NCI-H1436 treated with DMSO at 0.1 percent for 48 hours (cell line): ENCODE data around the gene RRM1.
"Not testable (repeated sequence)": the region's sequence is repeated elsewhere in the genome, so short reads cannot be mapped to it uniquely, and the experiment has no call there.

ENCODE experiments used
- DNase-seq: peaks from one replicate; lab custom pipeline; 2025; lab: John Stamatoyannopoulos, UW

Gene RRM1

DNA sequence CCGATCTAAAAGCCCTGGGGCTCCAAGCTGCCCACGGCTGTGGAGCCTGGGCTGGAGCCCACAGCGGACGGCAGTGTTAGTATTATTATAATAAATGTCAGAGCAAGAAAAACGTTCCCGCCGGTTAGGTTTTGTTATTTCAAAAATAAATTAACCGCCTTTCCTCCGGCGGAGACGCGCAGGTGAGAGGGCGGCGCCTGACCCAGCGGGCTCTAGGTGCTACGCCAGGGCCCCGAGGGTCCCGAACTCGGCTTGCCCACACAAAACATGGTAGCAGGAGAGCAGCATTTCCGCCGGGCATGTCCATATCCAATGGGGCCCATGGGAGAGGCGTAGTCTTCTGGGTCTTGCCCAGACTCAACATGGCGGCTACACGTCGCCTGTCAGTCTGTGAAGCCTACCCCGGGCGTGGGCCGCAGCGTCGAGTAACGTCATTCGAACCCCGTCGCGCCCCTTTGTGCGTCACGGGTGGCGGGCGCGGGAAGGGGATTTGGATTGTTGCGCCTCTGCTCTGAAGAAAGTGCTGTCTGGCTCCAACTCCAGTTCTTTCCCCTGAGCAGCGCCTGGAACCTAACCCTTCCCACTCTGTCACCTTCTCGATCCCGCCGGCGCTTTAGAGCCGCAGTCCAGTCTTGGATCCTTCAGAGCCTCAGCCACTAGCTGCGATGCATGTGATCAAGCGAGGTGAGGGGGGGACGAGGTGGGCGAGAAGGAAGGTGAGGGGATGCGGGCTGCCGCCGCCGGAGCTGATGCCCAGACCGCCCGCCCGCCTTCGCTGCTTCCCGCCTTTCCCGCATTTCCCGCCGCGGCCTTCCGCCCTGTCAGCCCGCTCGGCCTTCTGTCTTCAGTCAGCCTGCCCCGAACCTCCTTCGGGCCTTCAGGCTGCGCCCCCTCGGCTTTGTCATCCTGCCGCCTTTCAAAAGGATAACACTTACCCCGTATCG, at the start of gene RRM1:
TSS of gene RRM1 (plus strand) at position 452 of the 944 bp plus-strand sequence. CDS start at position 666, 214 bp downstream.
- peak; percentile 90 for DNase-seq

DNA sequence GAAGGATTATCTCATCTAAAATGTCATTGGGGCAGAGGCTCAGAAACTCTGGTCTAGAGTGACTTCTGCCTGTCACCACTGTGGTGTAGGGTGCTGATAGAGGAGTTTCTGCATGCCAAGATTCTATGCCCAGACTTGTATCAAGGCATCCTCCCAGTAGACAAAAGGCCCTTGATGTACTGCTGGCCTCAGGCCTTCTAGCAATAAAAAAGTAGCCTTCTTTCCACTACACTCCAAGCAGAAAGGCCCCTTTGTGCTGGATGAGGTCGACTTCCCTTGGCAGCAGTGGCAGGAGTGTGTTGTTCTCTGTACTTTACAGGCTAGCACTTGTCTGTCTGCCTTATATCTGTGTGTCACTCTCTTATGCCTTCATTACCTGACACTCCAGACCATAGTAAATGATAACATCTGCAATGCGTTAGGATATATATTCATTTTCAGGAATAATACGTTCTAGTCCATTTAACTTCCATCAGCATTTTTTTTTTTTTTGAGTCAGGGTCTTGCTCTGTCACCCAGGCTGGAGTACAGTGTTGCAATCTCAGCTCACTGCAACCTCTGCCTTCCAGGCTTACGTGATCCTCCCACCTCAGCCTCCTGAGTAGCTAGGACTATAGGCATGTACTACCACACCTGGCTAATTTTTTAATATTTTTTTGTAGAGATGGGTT, 49.5 kb upstream of the RRM1 start:
- no peak for DNase-seq

DNA sequence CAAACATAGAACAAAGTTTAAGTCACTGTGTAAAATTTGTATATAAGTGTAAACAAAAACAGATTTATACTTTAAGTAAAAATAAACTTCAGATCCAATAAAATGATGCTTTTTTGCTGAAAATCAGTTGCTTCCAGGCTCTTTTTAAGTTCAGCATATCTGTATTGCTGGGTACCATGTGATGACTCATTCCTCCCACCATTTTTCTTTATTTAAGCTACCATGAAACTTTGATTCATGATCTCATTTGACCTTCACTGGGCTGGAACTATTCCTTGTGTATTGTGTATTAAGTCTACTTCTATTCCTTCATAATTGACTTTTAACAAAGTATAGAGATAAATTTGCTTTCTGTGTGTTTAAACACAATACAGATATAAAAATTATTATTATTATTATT, 46.3 kb upstream of the RRM1 start:
- no peak for DNase-seq

DNA sequence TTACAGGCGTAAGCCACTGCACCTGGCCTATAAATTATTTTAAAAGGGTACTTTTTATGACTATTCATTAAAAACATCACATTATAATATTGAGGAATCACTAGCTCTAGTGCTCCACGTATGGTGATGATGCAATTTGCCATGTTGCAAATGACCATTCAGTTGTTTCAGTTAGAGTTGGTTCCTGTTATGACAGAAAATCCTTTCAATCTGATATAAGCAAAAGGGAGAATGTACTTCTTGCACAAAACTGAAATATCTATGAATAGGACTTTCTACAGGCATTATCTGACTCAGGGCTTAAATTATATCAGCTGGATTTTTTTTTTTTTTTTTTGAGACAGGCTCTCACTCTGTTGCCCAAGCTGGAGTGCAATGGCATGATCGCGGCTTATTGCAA, 45.6 kb upstream of the RRM1 start:
- DNase-seq, result no peak

DNA sequence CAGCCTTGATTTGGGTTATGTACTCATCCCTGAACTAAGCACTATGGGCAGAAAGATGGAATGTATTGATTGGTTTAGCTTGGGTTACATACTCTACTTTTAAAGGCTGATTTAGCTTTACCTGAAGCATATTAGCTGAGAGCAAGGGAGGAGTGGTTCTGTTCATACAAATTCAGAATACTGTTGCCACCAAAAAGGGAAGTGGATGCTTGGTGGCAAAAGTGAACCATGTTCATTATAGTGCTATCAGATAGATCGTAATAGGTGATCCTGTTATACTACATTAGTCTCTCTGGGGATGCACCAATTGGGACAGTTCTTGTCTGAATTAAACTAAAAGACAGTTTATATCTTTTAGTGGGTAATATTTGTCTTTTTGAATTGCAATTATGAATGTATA, 44.5 kb upstream of the RRM1 start:
- no peak for DNase-seq

DNA sequence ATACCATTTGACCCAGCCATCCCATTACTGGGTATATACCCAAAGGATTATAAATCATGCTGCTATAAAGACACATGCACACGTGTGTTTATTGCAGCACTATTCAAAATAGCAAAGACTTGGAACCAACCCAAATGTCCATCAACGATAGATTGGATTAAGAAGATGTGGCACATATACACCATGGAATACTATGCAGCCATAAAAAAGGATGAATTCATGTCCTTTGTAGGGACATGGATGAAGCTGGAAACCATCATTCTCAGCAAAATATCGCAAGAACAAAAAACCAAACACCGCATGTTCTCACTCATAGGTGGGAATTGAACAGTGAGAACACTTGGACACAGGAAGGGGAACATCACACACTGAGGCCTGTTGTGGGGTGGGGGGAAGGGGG, 41.4 kb upstream of the RRM1 start:
- DNase-seq, result not testable (repeated sequence)

DNA sequence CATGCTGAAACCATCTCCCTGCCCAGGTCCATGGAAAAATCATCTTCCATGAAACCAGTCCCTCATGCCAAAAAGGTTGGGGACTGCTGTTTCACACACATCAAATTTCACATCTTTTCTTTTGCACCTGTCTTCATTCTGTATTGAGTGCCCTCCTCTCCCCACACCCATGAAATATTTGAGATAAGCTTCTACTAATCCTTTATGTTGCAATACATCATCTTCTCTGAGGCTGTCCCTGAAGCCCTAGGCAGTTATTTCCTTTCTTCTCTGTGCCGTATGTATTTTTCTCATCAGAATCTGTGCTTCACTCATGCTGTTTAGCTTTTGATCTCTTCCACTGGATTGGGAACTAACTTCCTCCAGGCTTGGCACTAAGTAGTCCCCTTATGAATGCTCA, 40.0 kb upstream of the RRM1 start:
- no peak for DNase-seq

DNA sequence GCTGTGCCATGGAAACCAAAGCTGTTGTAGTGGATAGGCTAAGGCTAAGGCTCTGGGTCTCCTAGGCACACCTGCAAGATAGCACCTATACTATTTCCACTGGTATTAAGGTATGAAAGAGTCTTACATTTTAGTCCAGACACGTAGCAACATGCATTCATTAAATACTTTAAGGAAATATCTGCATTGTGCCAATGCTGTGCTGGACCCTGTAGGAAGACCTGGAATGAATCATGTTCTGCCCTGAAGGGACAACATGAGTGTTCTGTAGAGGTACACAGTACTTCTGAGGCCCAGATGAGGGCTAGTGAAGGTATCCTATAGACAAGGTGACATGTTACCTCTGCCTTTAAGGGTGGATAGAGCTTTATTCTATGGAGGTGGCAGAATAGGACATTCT, 35.2 kb upstream of the RRM1 start:
- DNase-seq, result no peak

DNA sequence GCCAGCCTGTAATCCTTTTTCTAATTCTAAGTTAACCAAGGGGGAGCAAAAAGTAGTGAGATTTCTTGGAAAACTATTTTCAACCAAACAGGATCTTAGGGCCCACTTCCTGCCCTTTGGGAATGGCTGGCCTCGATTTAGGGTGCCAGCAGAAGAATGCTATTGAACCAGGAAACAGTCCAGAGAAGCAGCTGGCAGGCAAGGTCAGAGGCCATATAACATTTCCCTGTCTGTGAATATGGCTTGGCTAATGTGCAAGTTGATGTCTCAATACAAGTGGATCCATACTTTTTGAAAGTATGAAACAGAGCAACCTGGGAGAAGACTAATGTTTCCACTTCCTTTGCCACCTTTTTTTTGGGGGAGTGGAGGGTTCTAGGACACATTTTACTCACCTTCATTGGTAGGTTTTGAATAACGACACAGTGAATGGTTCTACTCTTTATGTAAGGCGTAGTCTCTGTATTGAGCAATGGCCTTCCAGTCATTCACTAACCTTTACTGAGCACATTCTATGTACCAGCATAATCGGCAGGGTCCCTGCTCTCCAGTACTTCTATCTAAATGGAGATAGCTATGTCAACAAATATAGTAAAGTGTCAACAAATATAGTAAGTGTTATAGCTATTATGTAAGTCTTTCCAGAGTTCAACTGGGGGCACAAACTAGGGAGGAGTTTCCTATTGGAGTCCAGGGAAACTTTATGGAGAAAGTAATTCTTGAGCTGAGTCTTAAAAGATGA, 34.2 kb upstream of the RRM1 start:
- no peak for DNase-seq

DNA sequence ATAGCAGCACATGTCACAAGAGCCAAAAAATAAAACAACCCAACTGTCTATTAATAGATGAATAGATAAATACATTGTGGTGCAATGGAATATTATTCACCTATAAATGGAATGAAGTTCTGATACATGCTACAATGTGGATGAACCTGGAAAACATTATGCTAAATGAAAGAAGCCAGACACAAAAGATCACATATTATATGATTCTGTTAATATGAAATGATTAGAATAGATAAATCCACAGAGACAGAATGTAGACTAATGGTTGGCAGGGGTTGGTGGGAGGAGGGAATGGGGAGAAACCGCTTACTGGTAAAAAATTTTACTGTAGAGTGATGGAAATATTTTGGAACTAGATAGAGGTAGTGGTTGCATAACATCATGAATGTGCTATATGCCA, 32.9 kb upstream of the RRM1 start:
- DNase-seq, result no peak

DNA sequence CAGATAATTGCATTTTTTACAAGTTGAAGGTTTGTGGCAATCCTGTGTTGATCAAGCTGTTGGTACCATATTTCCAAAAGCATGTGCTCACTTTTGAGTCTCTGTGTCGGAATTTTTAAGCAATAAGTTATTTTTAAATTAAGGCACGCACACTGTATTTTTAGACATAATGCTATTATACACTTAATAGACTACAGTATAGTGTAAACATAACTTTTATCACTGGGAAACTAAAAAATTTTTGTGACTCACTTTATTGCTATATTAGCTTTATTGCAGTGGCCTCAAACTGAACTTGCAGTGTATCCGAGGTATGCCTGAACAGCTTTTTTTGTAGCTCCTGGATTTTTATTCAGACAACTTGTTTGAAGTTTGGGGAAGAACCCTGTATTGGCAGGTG, 31.3 kb upstream of the RRM1 start:
- no peak for DNase-seq

DNA sequence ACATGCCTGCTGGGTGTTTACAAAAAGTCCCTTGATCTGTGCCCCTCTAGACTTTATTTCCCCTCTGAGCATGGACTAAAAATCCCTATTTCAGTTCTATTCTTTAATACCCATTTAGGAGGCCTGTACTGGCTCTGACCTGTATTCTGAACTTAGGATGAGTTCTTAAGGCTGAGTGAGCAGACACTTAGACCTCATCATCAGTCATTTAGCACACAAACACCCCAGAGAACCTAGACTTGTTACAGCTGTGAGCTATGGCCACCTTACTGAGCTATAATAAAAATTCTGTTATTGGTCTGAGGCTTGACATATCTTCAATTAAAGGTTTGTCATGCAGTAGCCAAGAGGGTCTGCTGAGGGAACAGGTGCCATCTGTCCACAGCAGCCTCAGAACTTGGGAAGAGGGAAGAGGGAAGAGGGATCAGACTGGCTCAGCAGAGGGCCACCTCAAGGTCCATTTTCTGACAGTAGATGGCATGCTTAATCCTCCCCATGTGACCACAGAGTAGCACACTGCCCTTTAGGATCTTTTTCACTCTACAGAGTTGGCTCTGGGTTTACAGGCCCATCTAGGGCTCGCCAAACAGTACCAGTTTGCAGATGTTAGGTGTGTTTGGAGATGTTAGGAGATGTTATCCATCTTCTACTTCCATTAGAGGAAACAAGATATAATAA, 30.2 kb upstream of the RRM1 start:
- DNase-seq, result no peak

DNA sequence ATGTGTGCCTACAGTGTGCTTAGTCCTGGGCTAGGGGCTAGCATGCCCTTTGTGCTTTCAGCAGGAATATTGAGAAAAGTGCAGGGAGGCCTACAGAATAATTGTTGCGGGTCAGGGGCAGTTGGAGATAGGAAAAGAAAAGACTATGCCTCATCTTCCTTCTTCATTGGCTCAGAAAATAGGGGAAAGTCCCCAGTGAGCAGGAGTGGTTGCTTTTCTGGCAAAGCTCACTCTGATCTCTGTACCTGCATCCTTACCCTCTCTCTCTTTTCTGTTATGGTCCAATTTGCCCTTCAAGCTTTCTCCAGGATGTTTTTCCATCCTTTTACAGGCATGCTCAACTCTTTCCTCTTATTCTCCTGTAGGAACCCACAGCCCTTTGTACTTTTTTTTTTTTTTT, 29.5 kb upstream of the RRM1 start:
- no peak for DNase-seq

DNA sequence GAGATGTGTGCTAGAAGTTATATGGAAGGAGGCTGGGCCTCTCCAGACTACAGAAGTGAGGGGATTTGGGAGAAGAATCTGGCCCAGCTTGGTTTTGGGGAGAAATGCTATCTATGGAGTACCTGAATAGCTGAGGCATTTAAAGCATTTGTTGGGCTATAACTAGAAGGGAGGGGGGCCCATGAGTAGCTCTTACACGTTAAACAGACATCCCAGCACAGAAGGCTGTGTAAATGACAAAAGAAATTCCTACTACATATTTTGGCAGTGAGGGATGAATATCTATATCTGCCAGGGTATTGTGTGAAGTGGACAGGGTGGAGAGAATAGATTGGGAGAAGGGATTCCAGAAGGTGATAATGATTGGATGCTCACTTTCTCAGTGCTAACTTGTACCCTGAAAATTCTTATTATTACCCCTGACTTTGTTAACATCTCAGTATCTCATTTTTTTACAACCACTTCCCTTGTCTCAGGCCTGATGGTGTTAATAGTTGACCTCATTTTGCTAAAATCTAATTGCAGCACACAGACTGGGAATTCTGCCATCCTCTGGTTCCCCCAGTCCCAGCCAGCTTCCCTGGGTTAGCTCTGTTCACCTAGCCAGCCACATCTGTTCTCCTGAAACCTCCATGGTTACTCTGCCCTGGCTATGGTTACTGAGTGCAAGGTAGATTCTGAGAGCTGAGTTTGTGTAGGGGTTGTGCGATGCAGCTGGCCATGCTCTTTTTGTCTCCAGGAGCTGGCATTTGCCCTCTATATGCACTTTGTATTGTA, 28.8 kb upstream of the RRM1 start:
- DNase-seq, result no peak

DNA sequence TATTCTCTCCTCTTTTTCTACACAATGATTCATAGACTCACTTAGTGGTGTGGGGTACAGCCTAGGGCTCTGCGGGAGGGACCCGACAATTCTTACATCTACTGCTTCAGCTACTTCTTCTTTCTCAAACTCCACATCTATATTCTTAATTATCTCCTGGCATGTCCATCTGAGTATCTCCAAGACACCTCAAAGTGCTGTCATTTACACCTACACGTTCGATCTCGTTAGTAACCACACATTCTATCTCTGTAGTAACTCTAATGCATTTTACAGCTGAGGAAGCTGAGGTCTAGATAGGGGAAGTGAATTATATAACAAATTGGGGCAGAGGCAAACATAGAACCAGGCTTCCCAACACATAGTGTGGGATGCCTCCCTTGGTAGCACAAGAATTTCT, 27.7 kb upstream of the RRM1 start:
- DNase-seq, result no peak

DNA sequence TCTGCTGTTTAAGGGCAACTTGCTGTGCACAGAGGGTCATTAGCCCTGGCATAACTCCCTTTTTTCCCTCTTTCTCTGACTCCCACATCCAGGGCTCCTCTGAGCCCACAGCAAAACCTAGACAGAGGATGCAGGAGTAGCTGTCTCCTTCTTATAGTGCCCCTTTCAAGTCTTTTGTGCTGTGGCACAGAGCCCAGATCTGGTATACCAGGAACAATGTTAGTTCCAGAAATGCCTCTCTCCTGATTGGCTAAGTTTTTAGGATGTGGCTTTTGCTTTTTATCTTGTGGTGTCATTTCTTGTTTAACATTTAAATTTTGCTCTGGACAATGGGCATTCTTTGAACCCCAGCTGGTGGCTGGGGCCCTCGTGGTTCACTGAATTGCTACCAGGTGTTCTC, 25.6 kb upstream of the RRM1 start:
- no peak for DNase-seq

DNA sequence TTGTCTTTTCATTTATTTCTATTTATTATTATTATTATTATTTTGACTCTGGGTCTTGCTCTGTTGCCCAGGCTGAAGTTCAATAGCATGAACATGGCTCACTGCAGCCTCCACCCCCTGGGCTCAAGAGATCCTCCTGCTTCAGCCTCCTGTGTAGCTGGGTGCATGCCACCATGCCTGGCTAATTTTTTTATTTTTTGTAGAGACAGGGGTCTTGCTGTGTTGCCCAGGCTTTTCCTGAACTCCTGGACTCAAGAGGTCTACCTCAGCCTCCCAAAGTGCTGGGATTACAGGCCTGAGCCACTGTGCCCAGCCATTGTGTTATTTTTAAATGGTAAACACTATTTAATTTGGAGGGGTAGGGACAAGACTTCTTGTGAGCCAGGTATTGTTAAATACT, 23.3 kb upstream of the RRM1 start:
- no peak for DNase-seq

DNA sequence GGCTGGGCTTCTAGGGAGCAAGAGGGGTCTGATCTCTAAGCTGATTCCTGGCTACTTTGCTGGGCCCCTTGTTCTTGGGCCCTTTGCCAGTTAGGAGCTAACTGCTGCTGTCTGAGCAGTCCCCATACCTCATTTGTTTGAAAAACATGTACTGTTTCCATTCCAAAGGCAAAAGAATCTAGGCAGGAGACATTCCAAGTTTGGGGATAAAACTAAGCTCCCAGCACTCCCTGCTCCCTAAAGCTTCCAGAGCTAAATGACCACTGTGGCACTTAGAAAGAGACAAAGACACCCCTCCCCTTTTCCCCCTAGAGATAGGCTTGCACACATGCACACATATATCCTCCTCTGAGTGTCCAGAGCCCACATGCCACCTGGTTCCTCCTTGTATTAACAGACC, 22.7 kb upstream of the RRM1 start:
- DNase-seq, result no peak

DNA sequence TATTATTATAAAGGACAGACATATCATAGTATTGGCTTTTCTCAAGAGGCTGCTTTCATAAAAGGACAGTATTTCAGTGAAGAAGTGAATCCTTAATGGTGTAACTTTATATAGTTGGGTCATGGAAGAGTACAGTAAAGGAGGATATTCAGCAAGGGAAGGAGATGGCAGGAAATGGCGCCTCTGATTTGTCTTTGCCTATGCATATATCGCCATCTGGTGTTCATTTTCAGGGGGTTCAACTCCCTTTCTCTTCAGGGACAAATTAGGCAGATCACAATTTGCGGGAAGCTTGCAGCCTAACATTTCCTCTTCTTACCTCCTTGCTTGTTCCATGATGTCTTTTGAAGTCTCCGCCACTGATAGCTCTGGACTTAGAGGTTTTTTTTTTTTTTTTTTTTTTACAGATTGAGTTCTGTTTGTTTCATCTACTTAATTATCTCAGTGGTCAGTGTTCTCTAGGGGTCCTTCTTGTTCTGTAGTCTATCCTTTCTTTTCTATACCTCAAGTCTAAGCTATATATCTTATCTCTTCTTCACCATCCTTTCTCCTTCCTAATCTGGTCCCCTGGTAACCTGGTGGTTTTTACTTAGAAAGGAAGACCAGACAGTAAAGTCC, 21.8 kb upstream of the RRM1 start:
- peak; percentile 51 for DNase-seq

DNA sequence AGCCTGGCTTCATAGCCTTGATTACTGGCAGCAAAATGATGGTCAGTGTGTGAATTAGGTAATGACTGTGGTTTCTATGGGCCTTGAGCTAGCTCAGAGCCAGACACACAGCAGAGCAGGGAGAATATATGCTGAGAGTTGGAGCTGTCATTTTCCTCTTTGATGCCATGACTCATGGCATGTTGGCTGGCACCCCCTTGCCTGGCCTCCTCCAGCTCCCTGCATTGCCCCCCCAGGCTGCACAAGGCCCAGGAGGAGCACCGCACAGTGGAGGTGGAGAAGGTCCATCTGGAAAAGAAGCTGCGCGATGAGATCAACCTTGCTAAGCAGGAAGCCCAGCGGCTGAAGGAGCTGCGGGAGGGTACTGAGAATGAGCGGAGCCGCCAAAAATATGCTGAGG, 20.3 kb upstream of the RRM1 start:
- no peak for DNase-seq

DNA sequence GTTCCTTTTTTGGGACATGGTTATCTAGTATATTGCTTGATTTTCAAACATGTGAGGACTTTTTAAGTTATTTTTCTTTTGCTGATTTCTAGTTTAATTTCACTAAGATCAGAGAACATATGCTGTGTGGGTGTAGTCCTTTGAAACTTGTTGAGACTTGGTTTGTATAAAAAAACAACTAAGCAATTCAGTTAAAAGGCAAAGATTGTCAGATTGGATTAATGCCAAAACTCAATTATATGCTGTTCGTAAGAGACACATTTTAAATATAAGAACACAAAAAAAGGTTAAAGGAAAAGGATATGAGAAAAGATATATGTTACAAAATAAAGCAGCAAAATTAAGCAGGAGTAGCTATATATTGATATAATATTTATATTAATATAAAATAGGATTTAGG, 17.8 kb upstream of the RRM1 start:
- no peak for DNase-seq
